NCI-H345 (cell line): Measurements from ENCODE around the gene SCTR.

Experiments
- DNase-seq: peaks from one replicate; lab custom pipeline; 2025; lab: John Stamatoyannopoulos, UW

SCTR gene

GRCh38 chr2:119523383-119523951 is 816 bp downstream of the SCTR start:
- DNase-seq, result no peak

- DNase-seq, result peak; percentile 10
These were observed 1.6 kb downstream of the SCTR start for GRCh38 chr2:119522671-119523070.

- no peak for DNase-seq
These were observed 2.7 kb downstream of the SCTR start for GRCh38 chr2:119521433-119522050.

- peak; percentile 15 for DNase-seq
These were observed 3.4 kb downstream of the SCTR start for GRCh38 chr2:119520696-119521432.

GRCh38 chr2:119519057-119519408 is 5.2 kb downstream of the SCTR start:
- no peak for DNase-seq

- no peak for DNase-seq
These were observed 5.8 kb downstream of the SCTR start for GRCh38 chr2:119518401-119519056.

- DNase-seq, result peak; percentile 15
These were observed 6.8 kb downstream of the SCTR start for GRCh38 chr2:119517433-119517832.

GRCh38 chr2:119516121-119516520 is 8.2 kb downstream of the SCTR start:
- DNase-seq, result no peak

GRCh38 chr2:119513832-119514231 is 10.5 kb downstream of the SCTR start:
- DNase-seq, result no peak

GRCh38 chr2:119512946-119513345 is 11.3 kb downstream of the SCTR start:
- DNase-seq, result no peak

- DNase-seq, result no peak
These were observed 12.3 kb downstream of the SCTR start for GRCh38 chr2:119511989-119512388.

GRCh38 chr2:119508756-119509155 is 15.5 kb downstream of the SCTR start:
- no peak for DNase-seq

- no peak for DNase-seq
These were observed 27.6 kb downstream of the SCTR start for GRCh38 chr2:119496682-119497081.

GRCh38 chr2:119495948-119496347 is 28.3 kb downstream of the SCTR start:
- no peak for DNase-seq

- DNase-seq, result no peak
These were observed 30.0 kb downstream of the SCTR start for GRCh38 chr2:119494163-119494790.

GRCh38 chr2:119491776-119492525 is 32.3 kb downstream of the SCTR start:
- DNase-seq, result no peak

- DNase-seq, result no peak
These were observed 33.6 kb downstream of the SCTR start for GRCh38 chr2:119490653-119491195.

- no peak for DNase-seq
These were observed 34.2 kb downstream of the SCTR start for GRCh38 chr2:119490106-119490505.

GRCh38 chr2:119489232-119489952 is 34.9 kb downstream of the SCTR start:
- no peak for DNase-seq

- DNase-seq, result no peak
These were observed 35.8 kb downstream of the SCTR start for GRCh38 chr2:119488245-119489214.
